NCI-H2171 treated with DMSO at 0.1 percent for 48 hours (cell line): Measurements from ENCODE around the gene KCNAB2.
A peak's percentile ranks its signal among the peaks of the same experiment; 100 is the strongest.
"Not testable (repeated sequence)": the region's sequence is repeated elsewhere in the genome, so short reads cannot be mapped to it uniquely, and the experiment has no call there.

Experiments used
- DNase-seq: peaks from one replicate; lab custom pipeline; 2025; lab: John Stamatoyannopoulos, UW

Gene KCNAB2

GRCh38 chr1:6054596-6054995, 8.9 kb downstream of the KCNAB2 start:
- no peak for DNase-seq

- no peak for DNase-seq
Measured at GRCh38 chr1:6056572-6056948, 10.9 kb downstream of the KCNAB2 start.

- DNase-seq, result no peak
Measured at GRCh38 chr1:6057170-6057845, 11.6 kb downstream of the KCNAB2 start.

- peak; percentile 17 for DNase-seq
Measured at GRCh38 chr1:6059866-6060265, 14.2 kb downstream of the KCNAB2 start.

- no peak for DNase-seq
Measured at GRCh38 chr1:6062670-6063069, 17.0 kb downstream of the KCNAB2 start.

GRCh38 chr1:6063532-6064053, 17.9 kb downstream of the KCNAB2 start:
- DNase-seq, result not testable (repeated sequence)

GRCh38 chr1:6065093-6065858, 19.6 kb downstream of the KCNAB2 start:
- DNase-seq, result no peak

GRCh38 chr1:6066680-6067079, 21.0 kb downstream of the KCNAB2 start:
- DNase-seq, result no peak

- DNase-seq, result no peak
Measured at GRCh38 chr1:6068073-6068472, 22.4 kb downstream of the KCNAB2 start.

GRCh38 chr1:6068932-6069331, 23.2 kb downstream of the KCNAB2 start:
- no peak for DNase-seq

- no peak for DNase-seq
Measured at GRCh38 chr1:6069573-6069972, 23.9 kb downstream of the KCNAB2 start.

GRCh38 chr1:6070450-6070974, 24.8 kb downstream of the KCNAB2 start:
- DNase-seq, result no peak

GRCh38 chr1:6071219-6071618, 25.5 kb downstream of the KCNAB2 start:
- no peak for DNase-seq

GRCh38 chr1:6072774-6073479, 27.2 kb downstream of the KCNAB2 start:
- no peak for DNase-seq

- no peak for DNase-seq
Measured at GRCh38 chr1:6073480-6074053, 27.9 kb downstream of the KCNAB2 start.

GRCh38 chr1:6074192-6074901, 28.7 kb downstream of the KCNAB2 start:
- DNase-seq, result no peak

- DNase-seq, result no peak
Measured at GRCh38 chr1:6075748-6076147, 30.1 kb downstream of the KCNAB2 start.

GRCh38 chr1:6077061-6077460, 31.4 kb downstream of the KCNAB2 start:
- DNase-seq, result not testable (repeated sequence)

GRCh38 chr1:6077506-6077905, 31.8 kb downstream of the KCNAB2 start:
- no peak for DNase-seq

GRCh38 chr1:6077919-6078318, 32.2 kb downstream of the KCNAB2 start:
- DNase-seq, result no peak

- DNase-seq, result peak; percentile 53
Measured at GRCh38 chr1:6080469-6080868, 34.8 kb downstream of the KCNAB2 start.
